H1 (cell line): ENCODE results near the gene PTGIS. TPM values are rescaled to one million over a fixed set of nuclear protein-coding genes. Genes with fewer than 3 reads are reported as not detected.

Experiments
- CTCF ChIA-PET: fragments of 300-600 bp; sonication (Branson Sonifier 250); formaldehyde crosslinking; loops from one replicate; lab custom pipeline; 2021; ENCODE audit not compliant: partially characterized antibody; lab: Charles Lee
- POLR2A ChIA-PET: fragments of 300-600 bp; sonication (Branson Sonifier 250); formaldehyde crosslinking; loops from one replicate; lab custom pipeline; 2021; ENCODE audit warnings: inconsistent platforms; ENCODE audit not compliant: partially characterized antibody; lab: Charles Lee
- DNase-seq, 2 experiments: peaks; one replicate each; pipeline versions ENCODE4 v3.0.0 to v3.0.0-alpha.2; 2010 to 2022; ENCODE audit warnings: low spot score in 2 of 2, low read depth in 1 of 2, mixed read lengths in 1 of 2
- FAIRE-seq: peaks from 2 replicates; lab custom pipeline; 2011; peaks lifted over from hg19 to GRCh38; lab: Jason Lieb, UNC
- H2AFZ ChIP-seq: 2 replicates; pipeline ENCODE4 v1.8.1; 2012; ENCODE audit warnings: low read length, inconsistent platforms
- H2AK5ac ChIP-seq: 2 replicates; pipeline ENCODE4 v1.6.1; 2013; ENCODE audit warnings: low read depth, low read length
- H2BK120ac ChIP-seq: replicated peaks from 2 replicates; pipeline ENCODE3; 2013; ENCODE audit warnings: low read depth, low read length, inconsistent platforms
- H2BK12ac ChIP-seq: 2 replicates; pipeline ENCODE4 v1.6.1; 2013; ENCODE audit warnings: low read depth, low read length
- H2BK15ac ChIP-seq: 2 replicates; pipeline ENCODE4 v1.6.1; 2013; ENCODE audit warnings: low read length
- H2BK20ac ChIP-seq: 2 replicates; pipeline ENCODE4 v1.6.1; 2013; ENCODE audit warnings: low read length
- H2BK5ac ChIP-seq: 2 replicates; pipeline ENCODE4 v1.6.1; 2013; ENCODE audit warnings: low read depth, low read length
- H3K14ac ChIP-seq: 2 replicates; pipeline ENCODE4 v1.6.1; 2013; ENCODE audit warnings: inconsistent platforms; ENCODE audit not compliant: insufficient read length
- H3K18ac ChIP-seq: 2 replicates; pipeline ENCODE4 v1.6.1; 2013; ENCODE audit warnings: low read length; ENCODE audit errors: extremely low read depth
- H3K23ac ChIP-seq: 2 replicates; pipeline ENCODE4 v1.6.1; 2013; ENCODE audit warnings: inconsistent platforms; ENCODE audit not compliant: insufficient read length
- H3K23me2 ChIP-seq: 2 replicates; pipeline ENCODE4 v1.6.1; 2013; ENCODE audit warnings: low read depth, low read length
- H3K27ac ChIP-seq: 2 replicates; pipeline ENCODE4 v1.6.1; 2011; ENCODE audit warnings: low read depth, low read length, inconsistent platforms
- H3K27me3 ChIP-seq, 4 experiments: replicated peaks in 1 of 4; 1 replicate in 1 of 4; 2 replicates in 3 of 4; pipeline versions ENCODE4 v1.6.1 to v1.8.1; 2011 to 2013; ENCODE audit warnings: low read length in 3 of 4, mild to moderate bottlenecking in 3 of 4, inconsistent platforms in 2 of 4, mixed read lengths in 2 of 4, moderate library complexity in 1 of 4; ENCODE audit not compliant: control insufficient read depth in 3 of 4, insufficient read depth in 3 of 4; ENCODE audit errors: extremely low read depth in 1 of 4
- H3K36me3 ChIP-seq, 4 experiments: 2 replicates each; pipeline versions ENCODE4 v1.6.1 to v1.8.1; 2011 to 2013; ENCODE audit warnings: mild to moderate bottlenecking in 4 of 4, low read length in 3 of 4, moderate library complexity in 2 of 4, control low read depth in 1 of 4, inconsistent platforms in 1 of 4; ENCODE audit not compliant: insufficient read depth in 4 of 4, control insufficient read depth in 2 of 4
- H3K4ac ChIP-seq: replicated peaks from 2 replicates; pipeline ENCODE3; 2013; ENCODE audit warnings: low read length, low read depth, mixed read lengths, inconsistent platforms; ENCODE audit not compliant: insufficient read length
- H3K4me1 ChIP-seq, 4 experiments: replicated peaks in 1 of 4; 1 replicate in 1 of 4; 2 replicates in 3 of 4; pipeline versions ENCODE4 v1.6.1 to v1.8.1; 2011 to 2013; ENCODE audit warnings: low read length in 3 of 4, inconsistent platforms in 2 of 4, mixed read lengths in 1 of 4; ENCODE audit not compliant: insufficient read depth in 4 of 4, control insufficient read depth in 3 of 4
- H3K4me2 ChIP-seq, 2 experiments: 2 replicates each; pipeline versions ENCODE4 v1.6.1 to v1.8.1; 2011 to 2013; ENCODE audit warnings: low read depth in 2 of 2, low read length in 2 of 2, control low read depth in 1 of 2, inconsistent platforms in 1 of 2, mild to moderate bottlenecking in 1 of 2; ENCODE audit not compliant: insufficient read depth in 1 of 2
- H3K4me3 ChIP-seq, 4 experiments: fragments of 200-600, 300-600 bp in 1 of 4; sonication (generic), shearing (Covaris generic), sonication (Bioruptor Twin) in 1 of 4; 2 replicates each; pipeline versions ENCODE4 v1.5.1 to v1.8.1; 2011 to 2016; ENCODE audit warnings: low read length in 4 of 4, low read depth in 3 of 4, control low read depth in 2 of 4, inconsistent platforms in 2 of 4, mild to moderate bottlenecking in 2 of 4, mixed read lengths in 1 of 4, moderate library complexity in 1 of 4; ENCODE audit not compliant: insufficient read depth in 2 of 4; ENCODE audit errors: extremely low read depth in 1 of 4
- H3K56ac ChIP-seq: replicated peaks from 2 replicates; pipeline ENCODE3; 2013; ENCODE audit warnings: low read depth, mild to moderate bottlenecking, mixed read lengths, low read length, inconsistent platforms; ENCODE audit not compliant: insufficient read length
- H3K79me1 ChIP-seq: 2 replicates; pipeline ENCODE4 v1.6.1; 2013; ENCODE audit warnings: low read depth, low read length, control low read depth
- H3K79me2 ChIP-seq, 2 experiments: 2 replicates each; pipeline versions ENCODE4 v1.6.1 to v1.8.1; 2012 to 2013; ENCODE audit warnings: low read length in 2 of 2, mild to moderate bottlenecking in 2 of 2, inconsistent platforms in 1 of 2; ENCODE audit not compliant: insufficient read depth in 2 of 2, control insufficient read depth in 1 of 2
- H3K9ac ChIP-seq, 4 experiments: replicated peaks in 1 of 4; 1 replicate in 1 of 4; 2 replicates in 3 of 4; pipeline versions ENCODE4 v1.6.1 to v1.8.1; 2011 to 2013; ENCODE audit warnings: low read depth in 3 of 4, low read length in 3 of 4, control low read depth in 2 of 4, mild to moderate bottlenecking in 2 of 4, moderate library complexity in 2 of 4, inconsistent platforms in 1 of 4; ENCODE audit errors: extremely low read depth in 1 of 4
- H3K9me3 ChIP-seq, 2 experiments: 2 replicates each; pipeline versions ENCODE4 v1.6.1 to v1.8.1; 2012 to 2013; ENCODE audit warnings: mild to moderate bottlenecking in 2 of 2, moderate library complexity in 2 of 2, control low read depth in 1 of 2, inconsistent platforms in 1 of 2, low read depth in 1 of 2, low read length in 1 of 2, mixed read lengths in 1 of 2; ENCODE audit not compliant: insufficient read depth in 2 of 2
- H4K20me1 ChIP-seq, 2 experiments: replicated peaks in 1 of 2; 2 replicates each; pipeline versions ENCODE3 to v1.8.1; 2011 to 2013; ENCODE audit warnings: inconsistent platforms in 2 of 2, low read length in 2 of 2, mild to moderate bottlenecking in 1 of 2; ENCODE audit not compliant: insufficient read depth in 2 of 2, control insufficient read depth in 1 of 2
- H4K5ac ChIP-seq: 2 replicates; pipeline ENCODE4 v1.6.1; 2013; ENCODE audit warnings: low read length, low read depth, mixed read lengths, inconsistent platforms; ENCODE audit not compliant: insufficient read length
- H4K8ac ChIP-seq: 2 replicates; pipeline ENCODE4 v1.8.0; 2013; ENCODE audit warnings: mild to moderate bottlenecking, moderate library complexity, low read length, inconsistent platforms; ENCODE audit not compliant: insufficient read depth; ENCODE audit errors: extremely low read depth
- H4K91ac ChIP-seq: replicated peaks from 2 replicates; pipeline ENCODE3; 2013; ENCODE audit warnings: low read length, mixed read lengths, inconsistent platforms; ENCODE audit not compliant: insufficient read length
- BACH1 ChIP-seq: IDR thresholded peaks from 2 replicates; pipeline ENCODE4 v1.6.1; 2012; ENCODE audit warnings: low read length, improper control_type of control experiment
- BCL11A ChIP-seq, 2 experiments: IDR thresholded peaks; one replicate each; pipeline ENCODE4 v1.6.1; 2011; ENCODE audit warnings: low read depth in 2 of 2, low read length in 2 of 2, mild to moderate bottlenecking in 2 of 2
- CTBP2 ChIP-seq: IDR thresholded peaks from 2 replicates; pipeline ENCODE4 v1.7.0; 2011; ENCODE audit warnings: borderline replicate concordance, mild to moderate bottlenecking, moderate library complexity, mixed read lengths, low read length; ENCODE audit not compliant: insufficient read depth, insufficient read length
- MAX ChIP-seq: IDR thresholded peaks from 2 replicates; pipeline ENCODE4 v1.6.1; 2012; ENCODE audit warnings: inconsistent platforms
- PHF8 ChIP-seq: fragments of 200-600 bp; sonication (generic); conservative IDR thresholded peaks from 2 replicates; pipeline ENCODE4 v1.7.1; 2012; ENCODE audit warnings: low read depth, mild to moderate bottlenecking, inconsistent platforms, low read length, moderate library complexity
- POLR2A ChIP-seq, 2 experiments: IDR thresholded peaks; 1 replicate in 1 of 2; 2 replicates in 1 of 2; pipeline ENCODE4 v1.6.1; 2011; ENCODE audit warnings: low read depth in 2 of 2, low read length in 2 of 2, mild to moderate bottlenecking in 2 of 2; ENCODE audit errors: control extremely low read depth in 1 of 2
- POLR2AphosphoS5 ChIP-seq: IDR thresholded peaks from 2 replicates; pipeline ENCODE4 v1.6.1; 2011; ENCODE audit warnings: low read depth, low read length
- RNF2 ChIP-seq: fragments of 200-900, 300-1000 bp; sonication (generic); IDR thresholded peaks from 2 replicates; pipeline ENCODE4 v1.7.1; 2016; ENCODE audit warnings: borderline replicate concordance, low read depth, mild to moderate bottlenecking, antibody characterized with exemption, low read length; ENCODE audit not compliant: poor library complexity, severe bottlenecking; ENCODE audit errors: missing control alignments
- SIN3A ChIP-seq, 2 experiments: IDR thresholded peaks in 1 of 2; conservative IDR thresholded peaks in 1 of 2; 2 replicates each; pipeline ENCODE4 v1.6.1; 2011 to 2012; ENCODE audit warnings: low read length in 2 of 2, improper control_type of control experiment in 1 of 2, low read depth in 1 of 2, mild to moderate bottlenecking in 1 of 2
- SUZ12 ChIP-seq: fragments of 200-600 bp; sonication (generic); IDR thresholded peaks from 2 replicates; pipeline ENCODE4 v1.6.1; 2012; ENCODE audit warnings: mild to moderate bottlenecking, inconsistent platforms, low read length, moderate library complexity, mixed read lengths
- TEAD4 ChIP-seq: IDR thresholded peaks from 2 replicates; pipeline ENCODE4 v1.6.1; 2012; ENCODE audit warnings: low read depth, low read length, inconsistent platforms, mixed read lengths
- WGBS, 2 experiments: shearing (Covaris generic) in 1 of 2; methylation state at CpG; one replicate each; pipeline versions ENCODE4 v1.1.6 to v1.1.7; 2013 to 2015; ENCODE audit warnings: low lambda C conversion rate in 2 of 2, mixed read lengths in 2 of 2, inconsistent platforms in 1 of 2, low coverage in 1 of 2, missing lambda C conversion rate in 1 of 2; ENCODE audit not compliant: insufficient replicate concordance in 2 of 2, insufficient coverage in 1 of 2, insufficient read length in 1 of 2; ENCODE audit errors: extremely low coverage in 1 of 2, missing lambda C conversion rate in 1 of 2; 5-methylcytosine and 5-hydroxymethylcytosine counted together
- polyA plus RNA-seq, 7 experiments: library from polyadenylated mRNA; depleted of rRNA in 3 of 7; stranded (reverse) in 5 of 7; unstranded in 2 of 7; fragments of >200 nt in 5 of 7; fragments of 200-250 nt in 2 of 7; gene quantifications; 1 replicate in 5 of 7; 2 replicates in 1 of 7; 4 replicates in 1 of 7; pipeline versions ENCODE4 v1.2.1 to v1.2.3, GENCODE V29; 2011 to 2013; ENCODE audit warnings: missing spikeins in 2 of 7, mixed read lengths in 2 of 7
- total RNA-seq: library from RNA; stranded (reverse); fragmentation: NEBNext Ultra II Directional; extraction: Animal tissue kit (Norgen Biotek cat#: 25700); gene quantifications from 2 replicates; pipeline ENCODE4 v1.2.1, GENCODE V29; 2021

Gene PTGIS
- total and polyA plus RNA-seq, 2 of the 8 experiments (the other 6 are each of a cell fraction or from before 2014, with no cell fraction given) = 29.9 to 35.5 TPM

GRCh38 chr20:49464556-49464955, 103.4 kb downstream of the PTGIS start:
- Histone ChIP-seq H2BK12ac (no peak overlapping the region), H2BK20ac (no peak overlapping the region), H3K56ac (no peak overlapping the region), H2BK120ac (no peak overlapping the region), H4K20me1 (peaks cover 0 to 1% of the 10 kb centered on the region in 2 experiments), H2BK15ac (no peak overlapping the region), H3K4me2 (no peak overlapping the region), H3K79me2 (no peaks in the 10 kb centered on the region), H3K9ac (no peak overlapping the region), H3K4me3 (no peak overlapping the region), H2AFZ (no peak overlapping the region)
- WGBS, 2 experiments = 85% methylated on average over 7 of the region's 7 CpGs; no CpG with 5 or more reads in 1 of the 2 experiments
- CTCF ChIA-PET = interaction anchor here (1.0 to 4.7 kb wide), 5 partner anchors 18 to 130 kb away, joined by 3 to 18 read pairs (median 4); no protein-coding TSS in a partner anchor
- TF ChIP-seq MAX (no peak), POLR2A (IDR thresholded peaks at IDR 0.05; ENCODE audit: control extremely low read depth in 1 of 2, low read depth in 2 of 2, low read length in 2 of 2) (no peak), PHF8 (no peak), BCL11A (IDR thresholded peaks at IDR 0.05; ENCODE audit: low read depth in 2 of 2, low read length in 2 of 2) (no peak), SUZ12 (no peak), BACH1 (no peak), TEAD4 (no peak), POLR2AphosphoS5 (no peak), RNF2 (no peak), SIN3A (conservative IDR thresholded peaks at IDR 0.05 in 1 of 2, IDR thresholded peaks at IDR 0.05 in 1 of 2; ENCODE audit: low read depth in 1 of 2, low read length in 2 of 2) (no peak), CTBP2 (no peak)
- TF ChIP-seq, all 59 proteins: peak for 0
- H4K5ac ChIP-seq = no peak overlapping the region
- no peaks in the 10 kb centered on the region for H3K9me3 ChIP-seq
- peaks cover 0 to 2% (median 0%) of the 10 kb centered on the region in 4 experiments; a peak in 1 of 7 replicates for H3K4me1 ChIP-seq
- no peaks in the 10 kb centered on the region for H3K27me3 ChIP-seq
- POLR2A ChIA-PET = interaction anchor here (1.6 kb wide), 1 partner anchor 8 kb away, joined by 4 read pairs; no protein-coding TSS in a partner anchor
- DNase-seq = no peak
- no peak overlapping the region for H3K14ac ChIP-seq
- no peaks in the 10 kb centered on the region; the same call in 1 of the 2 replicates for H3K79me1 ChIP-seq
- H3K23me2 ChIP-seq = no peaks in the 10 kb centered on the region
- FAIRE-seq = no peak
- H3K27ac ChIP-seq = no peak overlapping the region
- no peak overlapping the region for H3K18ac ChIP-seq
- no peak overlapping the region for H2AK5ac ChIP-seq
- H4K91ac ChIP-seq = no peak overlapping the region
- H3K36me3 ChIP-seq = no peaks in the 10 kb centered on the region
- no peak overlapping the region for H3K23ac ChIP-seq
- no peak overlapping the region for H2BK5ac ChIP-seq
- H4K8ac ChIP-seq = no peak overlapping the region
- H3K4ac ChIP-seq = no peak overlapping the region
